ENCODE measurements around the gene TPRKB. TPM values are rescaled to one million over a fixed set of nuclear protein-coding genes. Genes with fewer than 3 reads are reported as not detected.

The TPRKB gene
- total and polyA plus RNA-seq, 2 donors from 2014 or later: 25.3 to 42.2 TPM

- TF ChIP-seq CTCF (IDR thresholded peaks at IDR 0.05; ENCODE audit: borderline replicate concordance, extremely low read depth, insufficient read depth): no peak
- H3K27me3 ChIP-seq (ENCODE audit: control insufficient read depth, insufficient read depth, low read length): no peaks in the 10 kb centered on the region
- H3K27ac ChIP-seq (ENCODE audit: low read depth in 2 of 2, low read length in 2 of 2): no peak overlapping the region
- intact Hi-C loops (cut with DNase I): no loop called here
- FAIRE-seq (no peak), DNase-seq (peak in 1 of 5 donors; percentile 15)
- H3K4me1 ChIP-seq (ENCODE audit: control insufficient read depth in 2 of 3, insufficient read depth in 2 of 3, low read depth in 1 of 3, low read length in 3 of 3): no peaks in the 10 kb centered on the region
- H3K36me3 ChIP-seq (ENCODE audit: control insufficient read depth in 2 of 3, insufficient read depth in 3 of 3, low read length in 3 of 3): peaks cover 0 to 12% (median 0%) of the 10 kb centered on the region in 3 donors
- no peak overlapping the region for H3K4me3 ChIP-seq (ENCODE audit: low read length in 3 of 3)
- H3K9me3 ChIP-seq (ENCODE audit: control insufficient read depth in 2 of 3, insufficient read depth in 1 of 3, low read length in 3 of 3): no peaks in the 10 kb centered on the region
- no peak overlapping the region for H3K9ac ChIP-seq (ENCODE audit: low read length in 3 of 3)
These were observed 9.1 kb upstream of the TPRKB start for GRCh38 chr2:73746015-73746876.

- Histone ChIP-seq H3K27me3 (ENCODE audit: control insufficient read depth, insufficient read depth, low read length) (no peaks in the 10 kb centered on the region), H3K27ac (ENCODE audit: low read depth in 2 of 2, low read length in 2 of 2) (no peak overlapping the region), H3K4me1 (ENCODE audit: control insufficient read depth in 2 of 3, insufficient read depth in 2 of 3, low read depth in 1 of 3, low read length in 3 of 3) (peaks cover 3 to 5% (median 4%) of the 10 kb centered on the region in 3 donors), H3K4me3 (ENCODE audit: low read length in 3 of 3) (no peak overlapping the region), H3K9ac (ENCODE audit: low read length in 3 of 3) (no peak overlapping the region), H3K9me3 (ENCODE audit: control insufficient read depth in 2 of 3, insufficient read depth in 1 of 3, low read length in 3 of 3) (no peaks in the 10 kb centered on the region), H3K36me3 (ENCODE audit: control insufficient read depth in 2 of 3, insufficient read depth in 3 of 3, low read length in 3 of 3) (peaks cover 0 to 8% (median 2%) of the 10 kb centered on the region in 3 donors)
- intact Hi-C loops (cut with DNase I): no loop called here
- DNase-seq: no peak
- no peak for FAIRE-seq
- TF ChIP-seq CTCF (IDR thresholded peaks at IDR 0.05; ENCODE audit: borderline replicate concordance, extremely low read depth, insufficient read depth): no peak
These were observed 3.6 kb upstream of the TPRKB start for GRCh38 chr2:73740767-73741166.

GRCh38 chr2:73739101-73739500, 2.0 kb upstream of the TPRKB start:
- intact Hi-C loops (cut with DNase I): no loop called here
- Histone ChIP-seq H3K27me3 (ENCODE audit: control insufficient read depth, insufficient read depth, low read length) (no peaks in the 10 kb centered on the region), H3K4me3 (ENCODE audit: low read length in 3 of 3) (no peak overlapping the region), H3K9me3 (ENCODE audit: control insufficient read depth in 2 of 3, insufficient read depth in 1 of 3, low read length in 3 of 3) (no peaks in the 10 kb centered on the region), H3K4me1 (ENCODE audit: control insufficient read depth in 2 of 3, insufficient read depth in 2 of 3, low read depth in 1 of 3, low read length in 3 of 3) (peaks cover 3 to 5% (median 4%) of the 10 kb centered on the region in 3 donors), H3K27ac (ENCODE audit: low read depth in 2 of 2, low read length in 2 of 2) (no peak overlapping the region), H3K36me3 (ENCODE audit: control insufficient read depth in 2 of 3, insufficient read depth in 3 of 3, low read length in 3 of 3) (peaks cover 0 to 8% (median 2%) of the 10 kb centered on the region in 3 donors), H3K9ac (ENCODE audit: low read length in 3 of 3) (no peak overlapping the region)
- no peak for FAIRE-seq
- no peak for TF ChIP-seq CTCF (IDR thresholded peaks at IDR 0.05; ENCODE audit: borderline replicate concordance, extremely low read depth, insufficient read depth)
- no peak for DNase-seq

Measured in kidney (tissue), 14 donors.